Omental fat pad (tissue), 4 donors: ENCODE results near the gene SDK1. TPM values are rescaled to one million over a fixed set of nuclear protein-coding genes. Genes with fewer than 3 reads are reported as not detected.

Source experiments
- ATAC-seq: fragments of 150-250 bp; one replicate; pipeline ENCODE4 v1.9.1; 2016; ENCODE audit warnings: mild to moderate bottlenecking, moderate library complexity; ENCODE audit not compliant: low FRiP score
- DNase-seq: peaks from one replicate; pipeline ENCODE4 v3.0.0-alpha.2; 2019; ENCODE audit warnings: low spot score
- total RNA-seq, 4 donors: library from RNA; depleted of rRNA; stranded (reverse); fragments of >200 nt; gene quantifications; one replicate each; pipeline ENCODE4 v1.1.0, GENCODE V29; 2016
- TF ChIP-seq, protein P1 (sequence below), 3 donors: fragments of 450-650 bp; IDR thresholded peaks; one replicate each; pipeline ENCODE4 v1.5.1; 2016 to 2017; ENCODE audit warnings: antibody characterized with exemption in 3 of 3, mild to moderate bottlenecking in 3 of 3, moderate library complexity in 2 of 3

Gene SDK1
- total RNA-seq, 4 donors from 2014 or later = 2.5 to 14.7 (median 5.4) TPM

DNA sequence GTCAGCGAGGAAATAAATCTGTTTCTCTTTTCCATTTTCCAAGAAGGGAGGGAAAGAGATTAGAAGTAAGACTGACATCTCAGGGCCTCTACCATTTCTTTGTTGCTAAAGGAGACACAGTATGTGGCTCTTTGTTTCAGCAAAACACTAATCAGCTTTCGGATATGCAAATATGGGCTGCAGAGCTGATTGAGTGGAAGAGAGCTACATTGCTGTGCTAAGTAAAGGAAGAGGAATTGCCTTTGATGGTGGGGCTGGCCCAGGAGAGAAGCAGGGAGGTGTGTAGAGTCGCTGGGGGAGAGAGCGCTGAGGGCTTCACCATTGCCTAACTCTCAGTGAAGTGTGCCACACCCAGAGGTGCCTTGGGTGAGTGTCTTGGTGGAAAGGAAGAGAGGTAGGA lies 284.8 kb downstream of the SDK1 start:
- ATAC-seq (no peak), DNase-seq (no peak)
- TF ChIP-seq, protein P1, sequence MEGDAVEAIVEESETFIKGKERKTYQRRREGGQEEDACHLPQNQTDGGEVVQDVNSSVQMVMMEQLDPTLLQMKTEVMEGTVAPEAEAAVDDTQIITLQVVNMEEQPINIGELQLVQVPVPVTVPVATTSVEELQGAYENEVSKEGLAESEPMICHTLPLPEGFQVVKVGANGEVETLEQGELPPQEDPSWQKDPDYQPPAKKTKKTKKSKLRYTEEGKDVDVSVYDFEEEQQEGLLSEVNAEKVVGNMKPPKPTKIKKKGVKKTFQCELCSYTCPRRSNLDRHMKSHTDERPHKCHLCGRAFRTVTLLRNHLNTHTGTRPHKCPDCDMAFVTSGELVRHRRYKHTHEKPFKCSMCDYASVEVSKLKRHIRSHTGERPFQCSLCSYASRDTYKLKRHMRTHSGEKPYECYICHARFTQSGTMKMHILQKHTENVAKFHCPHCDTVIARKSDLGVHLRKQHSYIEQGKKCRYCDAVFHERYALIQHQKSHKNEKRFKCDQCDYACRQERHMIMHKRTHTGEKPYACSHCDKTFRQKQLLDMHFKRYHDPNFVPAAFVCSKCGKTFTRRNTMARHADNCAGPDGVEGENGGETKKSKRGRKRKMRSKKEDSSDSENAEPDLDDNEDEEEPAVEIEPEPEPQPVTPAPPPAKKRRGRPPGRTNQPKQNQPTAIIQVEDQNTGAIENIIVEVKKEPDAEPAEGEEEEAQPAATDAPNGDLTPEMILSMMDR (IDR thresholded peaks at IDR 0.05) = no peak

DNA sequence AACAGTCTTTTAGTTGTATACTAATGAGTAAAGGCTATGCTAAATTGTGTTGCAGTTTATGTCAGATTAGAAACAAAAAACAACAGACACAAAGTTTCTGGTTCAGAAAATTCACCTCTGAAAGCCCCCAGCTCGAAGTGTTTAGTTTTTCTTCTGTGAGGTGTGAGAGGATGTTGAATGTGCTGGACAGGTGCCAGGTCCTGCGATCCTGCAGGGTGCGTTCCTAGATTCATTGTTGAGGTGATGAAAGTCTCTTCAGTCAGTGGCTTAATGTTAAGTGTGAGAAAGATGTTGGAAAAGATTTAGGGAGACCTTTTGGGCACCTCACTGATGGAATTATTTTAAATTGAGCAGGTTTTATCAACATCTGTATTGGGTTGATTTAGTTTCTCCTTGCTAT lies 287.3 kb downstream of the SDK1 start:
- TF ChIP-seq, protein P1 (IDR thresholded peaks at IDR 0.05) = no peak
- DNase-seq (no peak), ATAC-seq (no peak)

- ATAC-seq (no peak), DNase-seq (no peak)
- TF ChIP-seq, protein P1 (IDR thresholded peaks at IDR 0.05) = no peak
Measured at GRCh38 chr7:3589752-3590151, 288.7 kb downstream of the SDK1 start.

DNA sequence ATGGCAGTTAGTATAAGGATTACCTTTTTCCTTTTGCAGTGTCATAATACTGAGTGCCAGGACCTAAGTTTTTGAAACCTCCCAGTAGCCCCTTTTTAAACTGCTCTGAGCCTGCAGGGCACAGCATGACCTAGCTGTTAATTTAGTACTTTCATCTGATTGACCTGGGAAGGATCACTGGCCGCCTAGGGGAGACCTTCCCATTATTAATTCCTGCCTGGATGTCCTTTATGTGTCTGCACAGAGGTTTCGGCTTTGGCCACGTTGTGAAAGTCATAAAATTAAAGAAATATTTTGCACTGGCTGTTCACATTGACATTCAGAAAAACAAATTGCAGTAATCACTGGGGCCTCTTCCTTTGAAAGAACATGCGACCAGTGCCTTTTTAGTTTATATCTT lies 290.2 kb downstream of the SDK1 start:
- ATAC-seq = no peak

GRCh38 chr7:3591944-3592343 lies 290.9 kb downstream of the SDK1 start:
- ATAC-seq (no peak), DNase-seq (no peak)
- TF ChIP-seq, protein P1 (IDR thresholded peaks at IDR 0.05) = no peak

More for the DNA sequence above, 290.2 kb downstream of the SDK1 start:
- TF ChIP-seq, protein P1 (IDR thresholded peaks at IDR 0.05) = no peak
- DNase-seq = no peak

DNA sequence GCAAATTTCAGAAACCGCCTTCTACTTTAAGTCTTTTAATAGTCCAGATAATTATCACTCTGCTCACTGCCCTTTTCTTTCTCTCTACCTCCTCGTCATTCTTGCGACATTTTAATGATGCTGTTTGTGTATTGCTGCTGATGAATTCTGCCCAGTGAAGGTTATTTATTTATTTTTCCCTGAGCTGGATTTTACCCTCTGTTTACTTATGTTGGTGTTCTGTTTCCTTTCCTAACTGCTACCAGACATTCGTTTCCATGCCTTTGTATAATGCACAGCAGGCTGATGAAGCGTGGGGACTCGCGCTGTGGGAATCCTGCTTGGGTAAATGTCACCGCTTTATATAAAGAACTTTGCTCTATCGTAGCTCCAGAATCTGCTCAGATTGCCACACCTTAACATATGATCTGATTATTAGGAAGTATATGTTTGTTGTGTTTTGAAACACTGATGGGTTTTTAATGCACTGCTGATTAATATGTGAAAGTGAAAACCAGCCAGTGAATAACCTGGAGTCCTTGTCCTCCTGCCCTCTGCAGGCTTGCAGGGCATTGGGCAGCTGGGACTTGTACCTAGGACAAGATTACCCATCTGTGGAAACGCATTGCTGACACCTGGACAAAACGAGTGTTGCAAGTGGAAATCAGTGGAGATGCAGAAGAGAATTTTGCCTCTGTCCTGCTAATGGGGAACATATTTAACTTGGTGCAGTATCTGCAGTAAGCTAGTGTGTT lies 291.5 kb downstream of the SDK1 start:
- DNase-seq (no peak), ATAC-seq (no peak)
- TF ChIP-seq, protein P1 (IDR thresholded peaks at IDR 0.05) = no peak

- ATAC-seq = no peak
Measured at GRCh38 chr7:3594901-3595300, 293.8 kb downstream of the SDK1 start.

More at GRCh38 chr7:3594901-3595300, 293.8 kb downstream of the SDK1 start:
- TF ChIP-seq, protein P1 (IDR thresholded peaks at IDR 0.05) = no peak
- DNase-seq = no peak
